ENCODE measurements around the gene DGKB. TPM values are rescaled to one million over a fixed set of nuclear protein-coding genes. Genes with fewer than 3 reads are reported as not detected.

DGKB gene
- polyA plus RNA-seq, 2 of the 4 experiments (the other 2 are of a cell fraction) = 0.01 TPM; not detected in 1

- Histone ChIP-seq H3K4me3 (no peak overlapping the region), H3K27ac (no peak overlapping the region), H3K9me3 (no peaks in the 10 kb centered on the region), H3K4me1 (no peaks in the 10 kb centered on the region), H3K4me2 (no peak overlapping the region)
- no peak for FAIRE-seq
- WGBS (ENCODE audit: missing lambda C conversion rate) = 21% methylated on average over 4 of the region's 4 CpGs
- TF ChIP-seq HES2 (IDR thresholded peaks at IDR 0.05) = no peak
- ChIA-PET CTCF (no interaction called here), POLR2A (no interaction called here)
- DNase-seq (ENCODE audit: low read depth in 1 of 2, low spot score in 1 of 2) = no peak
- ATAC-seq = no peak
Measured at GRCh38 chr7:14817829-14818614, 84.5 kb downstream of the DGKB start.

GRCh38 chr7:14807507-14807906, 95.0 kb downstream of the DGKB start:
- no peaks in the 10 kb centered on the region for H3K9me3 ChIP-seq
- no peaks in the 10 kb centered on the region for H3K4me1 ChIP-seq
- H3K4me2 ChIP-seq = no peak overlapping the region
- WGBS (ENCODE audit: missing lambda C conversion rate) = 16% methylated on average over 3 of the region's 3 CpGs
- CTCF ChIA-PET = interaction anchor here (0.7 to 0.8 kb wide), 2 partner anchors 33 to 48 kb away, joined by 3 read pairs; no protein-coding TSS in a partner anchor
- DNase-seq (ENCODE audit: low read depth in 1 of 2, low spot score in 1 of 2) = no peak
- H3K4me3 ChIP-seq = no peak overlapping the region
- TF ChIP-seq MAX (IDR thresholded peaks at IDR 0.05) (no peak), RAD21 (conservative IDR thresholded peaks at IDR 0.05 in 1 of 2, IDR thresholded peaks at IDR 0.05 in 1 of 2) (no peak), SREBF2 (IDR thresholded peaks at IDR 0.05) (no peak), HOXB5 (CRISPR knock-in tag; IDR thresholded peaks at IDR 0.05) (no peak), EP300 (IDR thresholded peaks at IDR 0.05) (no peak), BCL3 (IDR thresholded peaks at IDR 0.05) (no peak), JUN (IDR thresholded peaks at IDR 0.05) (no peak), EHF (CRISPR knock-in tag; IDR thresholded peaks at IDR 0.05) (no peak), E2F6 (IDR thresholded peaks at IDR 0.05; ENCODE audit: borderline replicate concordance, low read depth) (no peak), POLR2AphosphoS2 (conservative IDR thresholded peaks at IDR 0.05; ENCODE audit: low read length) (no peak), FOSL2 (IDR thresholded peaks at IDR 0.05) (no peak), FOSL2 (CRISPR knock-in tag; IDR thresholded peaks at IDR 0.05) (no peak), ZNF302 (CRISPR knock-in tag; IDR thresholded peaks at IDR 0.05) (no peak), ATOH8 (CRISPR knock-in tag; IDR thresholded peaks at IDR 0.05; ENCODE audit: low read depth) (no peak), CBX8 (IDR thresholded peaks at IDR 0.05) (no peak), JUNB (IDR thresholded peaks at IDR 0.05) (no peak), KDM5A (IDR thresholded peaks at IDR 0.05) (no peak)
- POLR2A ChIA-PET = no interaction called here
- no peak for ATAC-seq
- no peak for FAIRE-seq
- H3K27ac ChIP-seq = no peak overlapping the region

- H3K4me3 ChIP-seq = no peak overlapping the region
- no peak overlapping the region for H3K27ac ChIP-seq
- TF ChIP-seq NR3C1 (IDR thresholded peaks at IDR 0.05) = no peak
- no peak for TF ChIP-seq CBX8 (IDR thresholded peaks at IDR 0.05)
- no peak for TF ChIP-seq BCL3 (IDR thresholded peaks at IDR 0.05)
- no peak for TF ChIP-seq E2F6 (IDR thresholded peaks at IDR 0.05; ENCODE audit: borderline replicate concordance, low read depth)
- no peak for TF ChIP-seq PBX3 (IDR thresholded peaks at IDR 0.05)
- 7% methylated on average over 1 of the region's 1 CpG for WGBS (ENCODE audit: missing lambda C conversion rate)
- DNase-seq (ENCODE audit: low read depth in 1 of 2, low spot score in 1 of 2) = no peak
- ATAC-seq = no peak
- no peak for FAIRE-seq
- ChIA-PET POLR2A (no interaction called here), CTCF (no interaction called here)
- no peaks in the 10 kb centered on the region for H3K4me1 ChIP-seq
- H3K9me3 ChIP-seq = no peaks in the 10 kb centered on the region
- H3K4me2 ChIP-seq = no peak overlapping the region
Measured at GRCh38 chr7:14806891-14807290, 95.7 kb downstream of the DGKB start.

Measured in A549 (cell line).